NCI-H69 (cell line): ENCODE data around the gene ERLIN1.

Experiments
- DNase-seq: peaks from one replicate; lab custom pipeline; 2025; lab: John Stamatoyannopoulos, UW

The ERLIN1 gene

GRCh38 chr10:100172349-100172748 lies 13.5 kb downstream of the ERLIN1 start:
- no peak for DNase-seq

DNA sequence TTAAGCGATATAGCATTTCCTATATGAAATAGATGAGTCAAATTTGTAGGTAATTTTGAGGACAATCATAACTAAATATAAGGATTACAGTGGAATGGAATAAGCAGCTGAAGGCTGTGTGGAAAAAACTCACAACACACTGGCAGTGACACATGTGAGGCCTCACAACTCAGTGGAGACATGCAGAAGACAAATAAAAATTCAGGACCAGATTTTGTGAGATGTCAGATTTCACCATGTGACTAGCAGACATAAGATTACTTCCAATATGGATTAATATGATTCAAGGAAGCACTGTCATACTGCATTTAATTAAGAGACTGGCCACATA lies 17.6 kb downstream of the ERLIN1 start:
- no peak for DNase-seq

GRCh38 chr10:100167553-100168312 lies 18.1 kb downstream of the ERLIN1 start:
- DNase-seq, result peak; percentile 40

DNA sequence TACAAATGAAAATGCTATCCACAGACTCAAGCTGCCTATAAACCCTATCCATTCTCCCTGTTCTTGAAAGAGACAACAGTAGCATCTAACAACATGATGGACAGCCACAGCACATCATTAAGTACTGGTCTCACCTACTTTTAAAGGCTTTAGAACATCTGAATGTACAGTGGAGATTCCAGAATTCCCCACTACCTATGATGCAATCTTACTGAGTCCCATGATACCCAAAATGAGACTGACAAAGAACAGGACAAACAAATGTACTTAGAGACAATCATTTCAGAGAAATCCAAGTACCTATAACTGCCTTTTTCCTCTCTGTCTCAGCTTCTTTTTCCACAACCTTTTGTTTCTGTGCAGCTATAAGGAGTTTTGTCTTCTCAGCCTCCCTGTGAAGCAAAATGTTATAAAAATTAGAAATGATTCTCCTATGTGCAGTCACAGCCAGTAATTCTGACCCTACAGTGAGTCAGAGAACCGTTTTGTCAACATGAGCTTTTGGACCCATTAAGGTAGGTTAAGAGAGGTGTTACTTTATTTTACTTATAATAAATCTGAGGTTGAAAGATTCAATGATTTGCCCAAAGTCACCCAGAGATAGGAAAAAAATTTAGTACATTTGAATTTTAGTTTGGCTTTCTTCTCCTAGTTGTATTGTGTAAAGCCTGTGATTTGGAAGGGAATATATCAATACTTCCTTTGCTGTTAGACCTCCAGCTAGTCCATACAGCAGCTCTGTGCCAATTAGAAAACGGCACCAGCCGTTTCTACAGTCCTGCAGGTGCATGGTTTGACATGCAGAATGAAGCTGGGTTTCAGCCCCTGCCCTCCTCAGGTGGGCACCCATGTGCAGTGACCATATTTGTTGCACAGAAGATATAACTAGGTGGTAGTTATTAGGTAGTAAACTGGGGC lies 21.9 kb downstream of the ERLIN1 start:
- DNase-seq, result no peak

GRCh38 chr10:100162696-100163095 lies 23.1 kb downstream of the ERLIN1 start:
- DNase-seq, result no peak

DNA sequence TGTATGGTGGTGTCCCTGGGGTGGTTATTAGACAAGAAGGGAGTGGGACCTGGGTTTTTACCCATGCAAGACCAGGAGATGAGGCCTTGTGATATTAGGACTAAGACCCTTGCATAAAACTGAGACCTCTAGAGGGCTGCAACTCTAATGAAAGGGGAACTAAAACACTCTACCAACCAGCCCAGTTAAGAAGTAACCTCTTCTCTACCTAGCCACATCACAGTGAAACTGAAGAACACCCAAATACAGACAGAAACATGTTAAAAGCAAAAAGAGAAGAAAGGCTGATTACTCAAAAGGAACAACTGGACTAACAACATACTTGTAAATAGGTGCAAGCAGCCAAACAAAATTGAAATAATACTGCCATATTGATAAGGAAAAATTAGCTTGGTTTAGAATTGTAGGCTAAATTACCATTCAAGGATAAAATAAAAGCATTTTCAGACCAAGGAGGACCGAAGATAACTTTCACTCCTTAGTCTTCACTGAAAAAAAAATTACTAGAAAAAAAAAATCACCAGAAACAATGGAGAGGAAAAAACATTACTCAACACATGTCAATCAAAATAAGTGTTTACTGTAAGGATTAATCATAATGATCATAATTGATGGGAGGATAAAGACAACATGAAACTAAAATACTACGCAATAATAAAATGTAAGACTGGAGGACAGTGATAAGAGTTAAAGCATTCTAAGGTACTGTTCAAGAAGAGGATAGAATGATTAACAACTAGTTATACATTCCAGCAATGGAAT lies 27.6 kb downstream of the ERLIN1 start:
- DNase-seq, result no peak

GRCh38 chr10:100157156-100157555 lies 28.7 kb downstream of the ERLIN1 start:
- no peak for DNase-seq

DNA sequence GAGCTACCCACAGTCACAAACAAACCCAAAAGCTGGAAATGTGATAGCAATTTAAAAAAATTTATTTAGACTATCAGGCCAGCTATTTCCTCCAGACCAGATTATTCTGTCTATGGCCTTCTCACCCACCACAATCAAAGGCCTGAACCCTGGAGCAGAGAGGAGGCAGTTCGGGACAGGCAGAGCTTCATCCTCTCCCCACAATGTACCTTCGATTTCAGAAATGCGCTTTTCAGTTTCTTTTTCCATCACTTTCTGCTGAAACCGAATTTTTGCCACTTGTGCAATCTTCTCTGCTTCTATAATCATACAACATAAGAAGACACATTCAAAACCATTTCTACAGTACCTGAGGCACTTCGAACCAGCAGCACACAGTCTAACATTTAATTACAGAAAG lies 29.9 kb downstream of the ERLIN1 start:
- DNase-seq, result no peak

GRCh38 chr10:100154666-100155065 lies 31.2 kb downstream of the ERLIN1 start:
- no peak for DNase-seq

GRCh38 chr10:100153239-100153825 lies 32.5 kb downstream of the ERLIN1 start:
- DNase-seq, result no peak

GRCh38 chr10:100151723-100152300 lies 34.0 kb downstream of the ERLIN1 start:
- no peak for DNase-seq

- DNase-seq, result no peak
Observed at GRCh38 chr10:100148353-100149211, 37.2 kb downstream of the ERLIN1 start.

GRCh38 chr10:100146875-100147650 lies 38.8 kb downstream of the ERLIN1 start:
- no peak for DNase-seq

GRCh38 chr10:100146398-100146797 lies 39.4 kb downstream of the ERLIN1 start:
- no peak for DNase-seq

DNA sequence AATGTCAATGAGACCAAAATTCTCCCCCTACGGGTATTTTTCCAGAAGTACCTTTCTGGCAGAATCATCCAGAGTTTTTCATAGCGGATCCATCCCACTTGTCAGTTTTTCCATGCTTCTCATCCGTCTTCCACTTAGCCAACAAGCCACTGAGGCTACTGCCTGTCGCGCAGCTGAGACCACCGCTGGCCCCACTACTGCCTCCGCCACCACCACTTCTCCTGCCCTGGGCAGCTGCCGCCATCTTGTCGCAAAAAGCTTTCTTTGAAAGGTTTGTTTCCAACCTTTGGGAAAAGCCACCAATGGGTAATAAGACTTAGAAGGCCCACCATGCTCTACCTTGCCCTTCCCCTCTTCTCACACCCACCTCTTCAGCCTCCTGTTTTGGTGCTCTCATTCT lies 42.1 kb downstream of the ERLIN1 start:
- no peak for DNase-seq

- DNase-seq, result no peak
Observed at GRCh38 chr10:100141446-100142087, 44.3 kb downstream of the ERLIN1 start.

GRCh38 chr10:100140070-100140469 lies 45.8 kb downstream of the ERLIN1 start:
- no peak for DNase-seq

DNA sequence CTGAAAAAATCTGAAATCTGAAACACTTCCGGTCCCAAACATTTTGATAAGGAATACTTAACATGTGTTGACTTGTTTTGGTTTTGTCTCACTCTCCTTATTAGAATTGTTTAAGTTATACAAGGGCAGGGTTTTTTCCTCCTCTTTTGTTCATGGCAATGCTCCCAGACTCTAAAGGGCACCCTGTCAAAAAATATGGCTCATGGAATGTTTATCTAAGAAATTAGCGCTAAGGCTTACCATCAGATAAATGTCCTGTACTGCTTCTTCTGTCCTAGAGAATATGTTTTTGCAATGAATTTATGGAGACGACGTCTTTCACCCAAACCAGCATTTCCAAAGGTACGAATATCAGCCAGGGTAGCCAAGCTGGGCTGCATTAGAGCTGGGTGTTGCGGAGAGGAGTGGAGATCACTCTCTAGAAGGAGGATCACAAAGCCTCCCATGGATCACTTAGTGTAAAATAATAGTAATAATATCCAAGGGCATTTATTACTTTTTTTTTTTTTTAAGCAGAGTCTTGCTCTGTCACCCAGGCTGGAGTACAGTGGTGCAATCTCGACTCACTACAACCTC lies 46.8 kb downstream of the ERLIN1 start:
- DNase-seq, result no peak

- no peak for DNase-seq
Observed at GRCh38 chr10:100135486-100135885, 50.3 kb downstream of the ERLIN1 start.
